SK-N-SH treated with all-trans-retinoic acid at 6 μM for 48 hours (cell line): Measurements from ENCODE around the gene ATN1.
"Not testable (repeated sequence)": the region's sequence is repeated elsewhere in the genome, so short reads cannot be mapped to it uniquely, and the experiment has no call there.

Experiments
- ARNTL ChIP-seq: fragments of 450-650 bp; formaldehyde crosslinking; IDR thresholded peaks from 2 replicates; pipeline ENCODE4 v1.5.0; 2020; ENCODE audit warnings: low read depth, mild to moderate bottlenecking, moderate library complexity, borderline replicate concordance
- CREB5 ChIP-seq: fragments of 250-450 bp; sonication (Bioruptor Pico); IDR thresholded peaks from 2 replicates; pipeline ENCODE4 v1.5.1; 2020; ENCODE audit warnings: low read depth, mild to moderate bottlenecking, moderate library complexity
- CSRNP3 ChIP-seq: fragments of 250-450 bp; sonication (Bioruptor Pico); IDR thresholded peaks from 2 replicates; pipeline ENCODE4 v1.5.1; 2021; ENCODE audit warnings: mild to moderate bottlenecking, moderate library complexity
- PATZ1 ChIP-seq: fragments of 250-450 bp; sonication (Bioruptor Pico); IDR thresholded peaks from 2 replicates; pipeline ENCODE4 v1.8.0; 2020; ENCODE audit warnings: mild to moderate bottlenecking, moderate library complexity, borderline replicate concordance
- POU6F1 ChIP-seq: fragments of 250-450 bp; sonication (Bioruptor Pico); IDR thresholded peaks from 2 replicates; pipeline ENCODE4 v1.8.0; 2021; ENCODE audit warnings: low read depth, mild to moderate bottlenecking, moderate library complexity, borderline replicate concordance
- RARB ChIP-seq: fragments of 250-450 bp; sonication (Bioruptor Pico); IDR thresholded peaks from 2 replicates; pipeline ENCODE4 v1.8.0; 2021; ENCODE audit warnings: mild to moderate bottlenecking, moderate library complexity
- TCF4 ChIP-seq: fragments of 250-450 bp; sonication (Bioruptor Pico); IDR thresholded peaks from 2 replicates; pipeline ENCODE4 v1.8.0; 2021; ENCODE audit warnings: mild to moderate bottlenecking, moderate library complexity, borderline replicate concordance
- TOX ChIP-seq: fragments of 250-450 bp; sonication (Bioruptor Pico); IDR thresholded peaks from 2 replicates; pipeline ENCODE4 v1.8.0; 2021; ENCODE audit warnings: mild to moderate bottlenecking, moderate library complexity, borderline replicate concordance
- TSHZ2 ChIP-seq: fragments of 250-450 bp; sonication (Bioruptor Pico); IDR thresholded peaks from 2 replicates; pipeline ENCODE4 v1.5.0; 2020; ENCODE audit warnings: mild to moderate bottlenecking, moderate library complexity
- ZFP3 ChIP-seq: fragments of 250-450 bp; sonication (Bioruptor Pico); IDR thresholded peaks from 2 replicates; pipeline ENCODE4 v1.5.0; 2020; ENCODE audit warnings: mild to moderate bottlenecking, moderate library complexity
- ZFP30 ChIP-seq: fragments of 450-650 bp; formaldehyde crosslinking; IDR thresholded peaks from 2 replicates; pipeline ENCODE4 v1.5.0; 2022; ENCODE audit warnings: mild to moderate bottlenecking, moderate library complexity
- ZNF565 ChIP-seq: fragments of 450-650 bp; formaldehyde crosslinking; conservative IDR thresholded peaks from 2 replicates; pipeline ENCODE4 v1.5.0; 2020; ENCODE audit warnings: low read depth, mild to moderate bottlenecking, moderate library complexity
- ZNF70 ChIP-seq: fragments of 450-650 bp; formaldehyde crosslinking; IDR thresholded peaks from 2 replicates; pipeline ENCODE4 v1.5.0; 2020; ENCODE audit warnings: mild to moderate bottlenecking, moderate library complexity
- ZNF8 ChIP-seq: fragments of 450-650 bp; formaldehyde crosslinking; IDR thresholded peaks from 2 replicates; pipeline ENCODE4 v1.5.0; 2020; ENCODE audit warnings: mild to moderate bottlenecking, moderate library complexity

GRCh38 chr12:6908141-6908540 lies 19.6 kb upstream of the ATN1 start:
- not testable (repeated sequence) for TF ChIP-seq POU6F1 (CRISPR knock-in tag); ZFP3 (CRISPR knock-in tag); CREB5 (CRISPR knock-in tag); ZFP30; PATZ1 (CRISPR knock-in tag); TSHZ2 (CRISPR knock-in tag); CSRNP3; ZNF565; TOX; ARNTL (CRISPR knock-in tag); TCF4 (CRISPR knock-in tag); RARB; ZNF70 (CRISPR knock-in tag); ZNF8 (CRISPR knock-in tag)
